AG04449 (cell line): Measurements from ENCODE around the gene EIF4G3.

ENCODE experiments used
- CTCF ChIA-PET: fragments of 350-600 bp; formaldehyde crosslinking; extraction: SDS; loops from one replicate; lab custom pipeline; 2021; ENCODE audit warnings: antibody characterized with exemption; lab: Yijun Ruan, JAX
- POLR2A ChIA-PET: fragments of 400-600, 350-600 bp; formaldehyde crosslinking; extraction: SDS; loops from one replicate; lab custom pipeline; 2020; ENCODE audit warnings: antibody characterized with exemption, inconsistent platforms; lab: Yijun Ruan, JAX
- DNase-seq: peaks from one replicate; pipeline ENCODE4 v3.0.0-alpha.2; 2010; ENCODE audit warnings: low read depth, low spot score
- H3K4me3 ChIP-seq: 2 replicates; pipeline ENCODE4 v1.5.1; 2011; ENCODE audit warnings: low read depth, mild to moderate bottlenecking, control low read depth, low read length
- TF ChIP-seq, protein P1 (sequence below): IDR thresholded peaks from one replicate; pipeline ENCODE4 v1.5.1; 2011; ENCODE audit warnings: mild to moderate bottlenecking, moderate library complexity, low read length, control low read depth, inconsistent platforms; ENCODE audit not compliant: insufficient read depth; ENCODE audit errors: missing control alignments

The EIF4G3 gene

DNA sequence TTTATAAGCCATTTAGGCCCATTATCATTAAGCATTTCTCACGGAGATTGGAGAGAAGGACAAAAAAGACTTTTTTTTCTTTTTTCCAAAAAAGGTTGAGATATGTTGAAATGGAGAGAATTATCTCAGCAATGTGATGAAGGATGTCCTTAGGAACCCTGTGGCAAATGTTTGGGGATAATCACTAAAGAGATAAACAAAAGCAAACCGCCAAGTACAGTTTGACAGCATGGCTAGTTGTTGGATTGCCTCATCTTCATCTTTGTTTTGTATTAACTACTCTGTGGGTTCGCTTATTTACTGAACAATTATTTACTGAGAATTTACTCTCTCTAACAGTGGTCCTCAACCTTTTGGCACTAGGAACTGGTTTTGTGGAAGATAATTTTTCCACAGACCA, 292.2 kb downstream of the EIF4G3 start:
- TF ChIP-seq, protein P1, sequence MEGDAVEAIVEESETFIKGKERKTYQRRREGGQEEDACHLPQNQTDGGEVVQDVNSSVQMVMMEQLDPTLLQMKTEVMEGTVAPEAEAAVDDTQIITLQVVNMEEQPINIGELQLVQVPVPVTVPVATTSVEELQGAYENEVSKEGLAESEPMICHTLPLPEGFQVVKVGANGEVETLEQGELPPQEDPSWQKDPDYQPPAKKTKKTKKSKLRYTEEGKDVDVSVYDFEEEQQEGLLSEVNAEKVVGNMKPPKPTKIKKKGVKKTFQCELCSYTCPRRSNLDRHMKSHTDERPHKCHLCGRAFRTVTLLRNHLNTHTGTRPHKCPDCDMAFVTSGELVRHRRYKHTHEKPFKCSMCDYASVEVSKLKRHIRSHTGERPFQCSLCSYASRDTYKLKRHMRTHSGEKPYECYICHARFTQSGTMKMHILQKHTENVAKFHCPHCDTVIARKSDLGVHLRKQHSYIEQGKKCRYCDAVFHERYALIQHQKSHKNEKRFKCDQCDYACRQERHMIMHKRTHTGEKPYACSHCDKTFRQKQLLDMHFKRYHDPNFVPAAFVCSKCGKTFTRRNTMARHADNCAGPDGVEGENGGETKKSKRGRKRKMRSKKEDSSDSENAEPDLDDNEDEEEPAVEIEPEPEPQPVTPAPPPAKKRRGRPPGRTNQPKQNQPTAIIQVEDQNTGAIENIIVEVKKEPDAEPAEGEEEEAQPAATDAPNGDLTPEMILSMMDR = no peak
- DNase-seq = no peak
- no peak overlapping the region for H3K4me3 ChIP-seq
- ChIA-PET CTCF (no interaction called here), POLR2A (no interaction called here)

DNA sequence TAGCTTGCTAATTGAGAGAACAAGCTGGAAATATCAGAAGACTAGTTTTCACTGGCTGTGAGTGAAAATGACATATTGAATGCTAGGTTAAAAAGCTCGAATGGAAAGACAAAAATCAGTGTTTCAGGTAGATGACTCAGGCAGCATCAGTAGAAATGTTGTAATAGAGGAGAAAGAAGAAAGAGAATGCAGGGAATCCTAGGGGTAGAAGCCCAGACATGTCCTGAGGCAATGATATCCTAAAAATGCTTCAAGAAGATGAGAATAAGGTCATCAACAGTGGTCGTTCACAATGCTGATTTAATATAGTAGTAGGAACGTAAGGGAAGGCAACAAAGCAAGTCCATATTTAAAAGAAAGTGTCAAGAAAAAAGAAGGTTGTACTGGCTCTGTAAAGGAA, 292.9 kb downstream of the EIF4G3 start:
- ChIA-PET POLR2A (interaction anchor here (0.7 kb wide), 1 partner anchor 133 kb away, joined by 3 read pairs; no protein-coding TSS in a partner anchor), CTCF (interaction anchor here (1.4 kb wide), 1 partner anchor 311 kb away, joined by 8 read pairs; no protein-coding TSS in a partner anchor)
- H3K4me3 ChIP-seq = no peak overlapping the region
- DNase-seq = no peak
- TF ChIP-seq, protein P1 = no peak

DNA sequence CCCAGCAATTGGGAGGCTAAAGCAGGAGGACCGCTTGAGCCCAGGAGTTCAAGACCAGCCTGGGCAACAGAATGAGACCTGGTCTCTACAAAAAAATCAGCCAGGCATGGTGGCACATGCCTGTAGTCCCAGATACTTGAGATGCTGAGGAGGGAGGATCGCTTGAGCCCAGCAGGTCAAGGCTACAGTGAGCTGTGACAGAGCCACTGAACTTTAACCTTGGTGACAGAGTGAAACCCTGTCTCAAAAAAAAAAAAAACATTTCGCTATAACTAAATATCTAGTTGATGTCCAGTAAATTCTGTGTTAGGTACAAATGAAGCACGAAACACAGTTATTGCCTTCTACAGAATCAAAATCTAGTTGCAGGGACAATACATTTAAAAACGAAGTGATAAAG, 293.9 kb downstream of the EIF4G3 start:
- H3K4me3 ChIP-seq = no peak overlapping the region
- ChIA-PET CTCF (interaction anchor here (1.4 kb wide), 1 partner anchor 312 kb away, joined by 8 read pairs; no protein-coding TSS in a partner anchor), POLR2A (no interaction called here)
- TF ChIP-seq, protein P1 = no peak
- DNase-seq = no peak

DNA sequence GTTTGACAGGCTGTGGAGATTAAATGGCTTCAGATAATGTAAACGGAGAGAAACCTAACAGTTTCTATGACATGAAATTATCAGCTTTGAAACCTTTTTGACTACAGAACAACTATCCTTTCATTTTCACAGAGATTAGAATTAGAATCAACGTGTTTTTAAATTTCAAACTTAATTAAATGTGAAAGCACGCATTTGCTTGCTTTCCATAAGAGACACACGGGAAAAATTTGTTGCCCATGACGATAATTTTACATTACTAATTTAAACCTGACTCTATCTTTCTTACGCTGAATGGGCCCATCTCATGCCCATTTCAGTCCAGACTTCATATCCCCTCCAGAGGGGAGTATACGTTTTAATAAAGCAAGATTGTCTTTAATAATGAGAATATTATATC, 297.9 kb downstream of the EIF4G3 start:
- no peak overlapping the region for H3K4me3 ChIP-seq
- TF ChIP-seq, protein P1 = no peak
- POLR2A ChIA-PET = no interaction called here
- DNase-seq = no peak
- CTCF ChIA-PET = no interaction called here

DNA sequence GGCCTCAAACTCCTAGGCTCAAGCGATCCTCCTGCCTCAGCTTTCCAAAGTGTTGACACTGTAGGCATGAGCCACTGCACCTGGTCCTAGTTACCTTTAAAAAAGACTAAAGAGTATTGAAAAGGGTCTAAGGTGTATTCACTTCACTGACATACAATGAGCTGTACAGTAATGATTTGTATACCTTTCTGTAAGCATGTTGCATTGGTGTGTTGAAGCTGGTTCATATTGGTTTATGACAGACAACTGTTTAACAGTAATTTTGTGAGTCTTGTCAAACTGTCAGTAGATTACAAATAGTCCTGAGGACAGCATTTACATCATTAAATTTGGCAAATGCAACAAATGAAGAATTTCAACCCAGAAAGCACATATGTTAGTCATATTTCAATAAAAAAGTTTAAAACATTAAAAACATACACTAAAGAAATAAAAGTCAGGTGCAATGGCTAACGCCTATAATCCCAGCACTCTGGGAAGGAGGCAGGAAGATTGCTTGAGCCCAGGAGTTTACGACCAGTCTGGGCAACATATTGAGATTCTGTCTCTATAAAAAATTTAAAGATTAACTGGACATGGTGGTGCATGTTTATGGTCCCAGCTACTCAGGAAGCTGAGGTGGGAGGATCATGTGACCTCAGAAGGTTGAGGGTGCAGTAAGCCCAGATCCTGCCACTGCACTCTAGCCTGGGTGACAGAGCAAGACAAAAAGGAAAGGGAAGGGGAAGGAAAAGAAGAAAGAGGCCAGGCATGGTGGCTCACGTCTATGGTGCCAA, 301.3 kb downstream of the EIF4G3 start:
- CTCF ChIA-PET = no interaction called here
- POLR2A ChIA-PET = no interaction called here
- DNase-seq = no peak
- TF ChIP-seq, protein P1 = no peak
- no peak overlapping the region for H3K4me3 ChIP-seq

DNA sequence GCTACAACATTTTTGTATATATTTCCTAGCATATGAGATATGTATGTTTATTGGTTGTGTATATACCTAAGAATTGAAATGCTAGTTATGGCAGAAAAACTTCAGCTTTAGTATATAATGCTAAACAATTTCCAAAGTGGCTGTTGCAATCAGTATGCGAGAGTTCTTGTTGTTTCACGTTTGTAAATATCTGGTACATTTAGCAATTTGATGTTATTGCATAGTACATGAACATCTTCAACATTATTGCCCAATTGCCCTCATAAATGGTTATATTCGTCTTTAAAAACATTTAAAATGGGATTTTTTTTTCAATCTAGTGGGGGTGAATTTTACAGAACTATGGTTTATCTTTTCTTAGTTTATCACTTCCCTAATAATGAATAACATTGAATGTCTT, 303.4 kb downstream of the EIF4G3 start:
- no peak overlapping the region for H3K4me3 ChIP-seq
- POLR2A ChIA-PET = no interaction called here
- TF ChIP-seq, protein P1 = no peak
- DNase-seq = no peak
- CTCF ChIA-PET = no interaction called here
